ENCODE measurements around the gene HOXA13.

Gene HOXA13

GRCh38 chr7:27170426-27171324 lies 29.2 kb downstream of the HOXA13 start:
- no peak for DNase-seq

GRCh38 chr7:27169658-27170425 lies 30.0 kb downstream of the HOXA13 start:
- DNase-seq = no peak

DNA sequence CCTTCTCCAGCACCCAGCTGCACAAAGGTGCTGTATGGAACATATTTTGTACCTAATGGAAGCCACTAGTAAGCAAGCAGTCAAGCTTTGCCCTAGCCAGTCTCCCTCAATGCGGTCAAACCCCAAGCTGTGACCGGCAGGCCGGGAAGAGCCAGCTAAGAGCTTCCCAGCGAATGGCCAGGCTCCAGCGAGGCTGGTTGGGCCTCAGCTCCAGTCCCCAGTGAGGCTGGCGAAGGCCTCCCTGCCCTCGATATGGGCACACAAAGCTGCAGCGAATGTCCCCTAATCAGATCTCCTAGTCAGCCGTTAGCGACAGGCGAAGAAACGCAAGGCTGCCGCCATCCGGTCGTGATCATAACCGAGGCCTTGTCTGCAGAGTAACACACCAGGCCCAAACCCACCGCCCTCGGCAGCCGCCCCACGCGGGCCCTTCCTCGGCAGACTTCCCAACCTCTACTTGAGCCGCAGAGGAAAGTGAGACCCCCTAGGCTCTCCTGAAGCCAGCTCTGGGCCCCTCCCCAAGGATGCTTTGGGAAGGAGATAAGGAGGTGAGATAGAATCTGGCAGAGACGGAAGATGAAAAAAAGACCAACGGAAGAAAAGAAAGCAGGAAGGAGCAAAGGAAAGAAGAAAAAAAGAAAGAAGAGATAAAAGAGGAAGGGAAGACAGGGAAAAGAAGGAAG lies 31.5 kb downstream of the HOXA13 start:
- DNase-seq = no peak

GRCh38 chr7:27167916-27168264 lies 32.0 kb downstream of the HOXA13 start:
- DNase-seq = no peak

GRCh38 chr7:27166531-27167505 lies 33.1 kb downstream of the HOXA13 start:
- DNase-seq = no peak

GRCh38 chr7:27165996-27166530 lies 33.8 kb downstream of the HOXA13 start:
- DNase-seq = no peak

- DNase-seq = no peak
Observed at GRCh38 chr7:27165089-27165995, 34.5 kb downstream of the HOXA13 start, which contains the start of gene HOXA9. TSS of gene HOXA9 (minus strand) at chr7:27165537. CDS start at chr7:27165457, 80 bp downstream.

DNA sequence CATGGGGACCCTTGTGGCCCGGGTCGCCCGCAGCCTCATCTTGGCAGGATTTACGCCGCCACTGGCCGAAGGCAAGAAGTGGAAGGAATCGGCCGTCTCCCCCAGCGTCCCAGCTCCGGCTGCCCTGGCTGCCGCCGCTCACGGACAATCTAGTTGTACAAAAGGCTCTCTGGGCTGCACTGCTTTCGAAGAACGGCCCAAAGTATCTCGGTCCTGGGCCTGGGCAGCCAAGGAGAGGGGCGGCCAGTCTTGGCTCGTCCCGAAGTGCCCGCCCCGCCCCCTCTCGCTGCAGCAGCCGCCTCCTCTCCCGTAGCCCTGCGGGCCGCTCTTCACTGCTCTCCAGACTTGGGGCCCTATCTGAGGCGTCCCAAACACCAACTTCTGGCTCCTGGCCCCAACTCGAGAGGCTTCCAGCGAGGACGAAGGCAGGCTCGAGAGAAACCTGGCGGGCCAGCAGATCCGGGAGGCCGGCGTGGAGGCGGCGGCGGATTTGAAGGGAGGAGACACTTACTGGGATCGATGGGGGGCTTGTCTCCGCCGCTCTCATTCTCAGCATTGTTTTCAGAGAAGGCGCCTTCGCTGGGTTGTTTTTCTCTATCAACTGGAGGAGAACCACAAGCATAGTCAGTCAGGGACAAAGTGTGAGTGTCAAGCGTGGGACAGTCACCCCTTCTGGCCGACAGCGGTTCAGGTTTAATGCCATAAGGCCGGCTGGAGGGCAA lies 35.4 kb downstream of the HOXA13 start:
- DNase-seq = no peak

GRCh38 chr7:27164045-27164366 lies 35.9 kb downstream of the HOXA13 start:
- DNase-seq = no peak

GRCh38 chr7:27163288-27164044 lies 36.4 kb downstream of the HOXA13 start:
- DNase-seq = no peak

GRCh38 chr7:27162561-27163287 lies 37.2 kb downstream of the HOXA13 start:
- no peak for DNase-seq

GRCh38 chr7:27161721-27162560 lies 38.0 kb downstream of the HOXA13 start:
- DNase-seq = no peak

DNA sequence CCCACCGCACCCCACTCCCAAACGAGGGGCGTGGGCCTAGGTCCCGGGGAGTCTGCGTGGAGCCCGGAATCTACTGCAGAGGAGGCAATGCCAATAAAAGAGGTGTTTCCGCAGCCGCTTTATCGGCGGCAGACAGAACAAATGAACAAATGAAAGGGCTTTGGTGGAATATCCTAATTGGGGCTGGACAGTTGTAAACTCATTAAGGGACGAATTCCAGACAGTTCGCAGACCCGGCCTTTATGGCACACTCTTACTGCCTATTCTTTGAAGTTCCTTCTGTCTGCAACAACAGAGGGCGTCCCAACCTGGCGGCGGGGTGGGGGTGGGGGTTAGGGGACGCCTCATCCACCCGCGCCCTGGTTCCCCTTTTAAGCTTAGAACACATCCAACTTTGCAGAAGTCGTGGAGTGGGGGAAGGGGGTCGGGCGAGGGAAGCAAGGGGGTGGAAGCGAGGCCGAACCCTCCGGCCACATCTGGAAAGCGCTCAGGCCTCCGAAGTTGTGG lies 38.6 kb downstream of the HOXA13 start:
- DNase-seq = peak in 2 of 14 donors; percentile 30 to 54

DNA sequence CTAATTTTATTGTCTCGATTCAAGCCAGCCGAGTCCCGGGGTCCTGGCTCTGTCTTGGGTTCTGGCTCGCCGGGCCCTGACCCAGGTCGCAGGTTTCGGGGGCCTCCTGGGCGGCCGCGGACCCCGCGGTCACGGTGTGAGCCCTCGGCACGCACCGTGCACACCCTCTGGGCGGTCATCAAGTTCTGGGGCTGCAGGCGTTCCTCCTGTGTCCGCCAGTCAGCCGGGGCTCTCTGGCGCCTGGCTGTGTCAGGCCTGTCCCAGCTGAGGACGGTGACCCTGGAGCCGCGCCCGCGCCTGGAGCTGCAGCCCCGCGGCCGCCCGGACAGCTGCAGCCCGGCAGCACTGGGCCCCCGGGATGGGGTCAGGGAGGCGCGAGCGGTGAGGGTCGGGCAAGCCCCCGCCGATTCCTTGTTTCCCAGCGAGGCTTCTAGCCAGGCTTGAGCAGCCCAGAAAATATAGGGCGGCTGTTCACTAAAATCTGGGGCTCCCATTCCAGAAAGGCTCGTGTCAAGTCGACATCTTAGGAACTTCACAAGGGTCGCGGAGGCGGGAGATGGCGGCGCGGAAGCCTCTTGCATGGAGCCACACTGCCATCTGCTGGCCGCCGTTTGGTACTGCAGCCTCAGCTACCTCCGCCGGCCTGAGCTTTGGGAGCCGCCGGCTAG lies 39.2 kb downstream of the HOXA13 start:
- peak; percentile 15 to 90 (median 74) for DNase-seq

DNA sequence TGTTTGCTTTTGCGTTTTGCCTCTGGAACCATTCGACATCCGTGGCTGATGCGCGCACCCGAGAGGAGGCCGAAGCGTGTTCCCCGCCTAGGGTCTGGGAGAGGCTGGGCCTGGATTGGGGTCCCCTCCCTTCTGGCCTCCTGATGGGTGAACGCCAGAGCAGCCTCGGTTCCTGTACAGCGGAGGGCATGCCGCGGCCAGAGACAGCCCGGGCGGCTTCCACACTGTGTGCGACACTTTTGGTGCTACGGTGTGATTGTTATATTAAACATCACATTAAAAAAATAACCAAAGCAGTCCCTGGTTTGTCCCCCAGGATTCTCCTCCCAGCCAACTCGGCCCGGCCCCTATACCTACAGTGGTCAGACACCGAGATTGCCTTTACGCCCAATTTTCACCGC lies 39.7 kb downstream of the HOXA13 start:
- no peak for DNase-seq
